ENCODE measurements around the gene MTX1.

The MTX1 gene

GRCh38 chr1:155255243-155256007 lies 46.9 kb downstream of the MTX1 start, which contains the start of gene ENTREP3:
TSS of gene ENTREP3 (minus strand) at chr1:155255483. CDS start at chr1:155254877, 606 bp downstream.
- TF ChIP-seq CTCF (IDR thresholded peaks at IDR 0.05; ENCODE audit: low read length, missing control alignments) = no peak
- peak; percentile 80 for DNase-seq (ENCODE audit: low read depth)

GRCh38 chr1:155256058-155256852 lies 47.8 kb downstream of the MTX1 start:
- no peak for DNase-seq (ENCODE audit: low read depth)
- no peak for TF ChIP-seq CTCF (IDR thresholded peaks at IDR 0.05; ENCODE audit: low read length, missing control alignments)
- H3K4me3 ChIP-seq (replicated peaks; ENCODE audit: low read depth, low read length) = no peak overlapping the region

More at GRCh38 chr1:155255243-155256007, 46.9 kb downstream of the MTX1 start, which contains the start of gene ENTREP3:
- H3K4me3 ChIP-seq (replicated peaks; ENCODE audit: low read depth, low read length) = peak within 1 kb of the TSS; percentile 78

- H3K4me3 ChIP-seq (replicated peaks; ENCODE audit: low read depth, low read length) = no peak overlapping the region
- DNase-seq (ENCODE audit: low read depth) = no peak
- TF ChIP-seq CTCF (IDR thresholded peaks at IDR 0.05; ENCODE audit: low read length, missing control alignments) = no peak
Measured at GRCh38 chr1:155260276-155260675, 51.8 kb downstream of the MTX1 start.

- DNase-seq (ENCODE audit: low read depth) = no peak
- peak overlapping the region; percentile 88 for H3K4me3 ChIP-seq (replicated peaks; ENCODE audit: low read depth, low read length)
- no peak for TF ChIP-seq CTCF (IDR thresholded peaks at IDR 0.05; ENCODE audit: low read length, missing control alignments)
Measured at GRCh38 chr1:155261493-155261851, 53.0 kb downstream of the MTX1 start.

- peak; percentile 99 for DNase-seq (ENCODE audit: low read depth)
- H3K4me3 ChIP-seq (replicated peaks; ENCODE audit: low read depth, low read length) = peak within 1 kb of the TSS; percentile 88
- TF ChIP-seq CTCF (IDR thresholded peaks at IDR 0.05; ENCODE audit: low read length, missing control alignments) = no peak
Measured at GRCh38 chr1:155261852-155262673, 53.6 kb downstream of the MTX1 start, which contains the start of gene SCAMP3. TSS of gene SCAMP3 (minus strand) at chr1:155262360. CDS start at chr1:155262151, 209 bp downstream.

- DNase-seq (ENCODE audit: low read depth) = no peak
- TF ChIP-seq CTCF (IDR thresholded peaks at IDR 0.05; ENCODE audit: low read length, missing control alignments) = no peak
- no peak overlapping the region for H3K4me3 ChIP-seq (replicated peaks; ENCODE audit: low read depth, low read length)
Measured at GRCh38 chr1:155263067-155263466, 54.6 kb downstream of the MTX1 start.
